SKM-1 (cell line): ENCODE results near the gene ASTN2.
"Not testable (repeated sequence)": the region's sequence is repeated elsewhere in the genome, so short reads cannot be mapped to it uniquely, and the experiment has no call there.

Source experiments
- DNase-seq: peaks from one replicate; lab custom pipeline; 2025; ENCODE audit not compliant: unreplicated experiment; lab: John Stamatoyannopoulos, UW

ASTN2 gene

DNA sequence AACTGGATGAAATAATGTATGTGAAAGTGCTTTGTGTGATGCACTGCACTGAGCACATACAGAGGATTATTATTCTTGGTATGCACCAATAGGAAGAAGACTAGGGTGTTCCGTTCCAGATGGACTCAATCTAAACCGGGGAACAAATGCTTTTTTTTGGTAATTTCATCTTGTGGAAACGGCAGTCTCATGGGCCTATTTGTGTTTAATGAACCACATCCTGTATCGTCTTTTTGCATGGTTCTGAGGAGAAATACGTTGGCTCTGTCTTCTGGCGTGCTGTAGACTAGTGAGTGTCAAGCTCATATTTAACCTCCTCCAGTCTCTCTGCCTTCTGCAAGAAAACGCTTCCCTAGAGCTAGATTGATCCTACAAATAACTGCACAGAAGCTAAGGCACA lies 697.7 kb downstream of the ASTN2 start:
- no peak for DNase-seq

DNA sequence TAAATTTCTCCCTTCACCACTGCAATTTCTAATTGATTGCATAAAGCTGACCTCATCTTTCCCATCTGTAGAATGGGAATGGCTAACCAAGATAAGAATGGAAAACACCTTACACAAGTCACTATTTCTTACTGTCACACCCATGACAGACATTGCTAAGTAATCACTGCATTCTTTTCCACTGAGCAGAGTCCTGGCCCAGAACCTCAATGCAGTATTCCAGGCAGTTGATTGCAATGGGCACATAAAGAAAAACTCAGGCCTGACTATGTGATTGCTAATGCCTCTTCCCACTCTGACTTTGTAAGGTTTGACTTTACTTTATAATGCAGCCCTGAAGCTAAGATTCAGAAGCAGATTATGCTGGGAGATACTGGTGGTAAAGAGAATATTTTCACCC lies 698.4 kb downstream of the ASTN2 start:
- no peak for DNase-seq

DNA sequence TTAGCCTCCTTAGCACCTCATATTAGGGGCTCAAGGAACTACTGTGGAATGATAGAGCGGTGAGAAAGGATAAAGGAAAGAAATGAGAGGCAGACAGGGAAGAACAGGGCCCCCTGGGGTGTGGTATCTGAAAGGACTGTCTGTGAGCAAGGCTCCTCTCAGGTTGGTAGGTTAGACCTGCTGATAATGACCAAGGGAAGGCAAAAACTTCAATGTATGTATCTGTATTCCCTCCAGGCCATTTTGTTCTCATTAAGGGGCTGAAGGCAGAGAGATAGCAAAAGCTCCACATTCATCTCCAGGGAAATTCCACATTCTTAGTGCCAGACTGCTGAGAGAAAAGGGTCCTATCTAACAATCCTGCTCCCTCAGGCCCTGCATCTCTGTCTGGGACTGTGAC lies 699.1 kb downstream of the ASTN2 start:
- DNase-seq = no peak

DNA sequence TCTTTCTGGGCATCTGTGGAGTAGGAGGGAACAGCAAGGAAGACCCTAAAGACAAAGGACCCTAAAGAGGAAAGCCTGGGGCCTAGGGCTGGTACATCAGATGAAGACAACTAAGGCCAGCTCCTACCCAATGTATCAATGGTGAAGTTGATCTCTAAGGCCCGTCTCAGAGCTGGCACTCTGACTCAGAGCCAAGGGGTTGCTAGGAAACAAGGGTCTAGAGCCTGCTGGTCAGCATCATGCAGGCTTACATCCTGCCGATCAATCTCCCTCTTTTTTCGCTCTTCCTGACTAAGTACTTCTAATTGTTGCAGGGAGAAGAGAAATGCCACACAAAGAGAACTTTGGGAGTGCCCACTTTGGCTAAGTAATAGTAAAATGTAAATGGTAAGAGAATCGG lies 701.6 kb downstream of the ASTN2 start:
- no peak for DNase-seq

GRCh38 chr9:116712781-116713180 lies 702.1 kb downstream of the ASTN2 start:
- DNase-seq = no peak

- DNase-seq = no peak
Measured at GRCh38 chr9:116706310-116707290, 708.3 kb downstream of the ASTN2 start.

- DNase-seq = no peak
Measured at GRCh38 chr9:116705531-116705930, 709.3 kb downstream of the ASTN2 start.

DNA sequence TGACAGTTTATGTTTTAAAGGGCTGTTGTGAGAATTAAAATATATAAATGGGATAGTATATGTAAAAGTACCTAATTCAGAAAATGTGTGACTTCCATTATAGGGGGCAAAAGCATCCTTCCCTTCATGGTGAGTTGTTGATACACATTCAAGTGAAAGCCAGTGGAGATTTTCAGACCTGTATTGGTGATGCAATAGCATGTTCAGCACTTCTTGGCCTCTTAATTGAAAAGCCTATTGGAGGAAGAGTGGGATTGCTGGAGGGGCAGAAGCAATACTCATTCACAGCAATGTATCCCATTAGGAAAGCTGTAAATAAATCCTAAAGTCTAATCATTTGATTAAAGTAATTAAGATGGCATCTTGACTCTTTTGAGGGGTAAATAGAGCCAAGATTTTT lies 710.4 kb downstream of the ASTN2 start:
- DNase-seq = no peak

DNA sequence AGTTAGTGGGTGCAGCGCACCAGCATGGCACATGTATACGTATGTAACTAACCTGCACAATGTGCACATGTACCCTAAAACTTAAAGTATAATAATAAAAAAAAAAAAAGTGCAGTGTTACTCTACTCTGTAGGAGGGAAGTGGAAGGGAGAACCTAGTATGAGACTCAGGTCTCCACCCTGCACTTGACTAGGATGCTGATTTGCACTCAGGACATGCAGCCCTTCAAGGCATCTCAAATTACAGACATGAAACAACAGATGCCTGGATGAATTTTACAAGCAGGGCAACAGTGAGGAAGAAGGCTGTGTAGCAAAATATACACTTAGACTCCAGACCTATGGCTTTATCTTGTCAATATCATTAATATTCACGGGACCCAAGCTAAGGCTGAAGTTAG lies 711.2 kb downstream of the ASTN2 start:
- DNase-seq = no peak

DNA sequence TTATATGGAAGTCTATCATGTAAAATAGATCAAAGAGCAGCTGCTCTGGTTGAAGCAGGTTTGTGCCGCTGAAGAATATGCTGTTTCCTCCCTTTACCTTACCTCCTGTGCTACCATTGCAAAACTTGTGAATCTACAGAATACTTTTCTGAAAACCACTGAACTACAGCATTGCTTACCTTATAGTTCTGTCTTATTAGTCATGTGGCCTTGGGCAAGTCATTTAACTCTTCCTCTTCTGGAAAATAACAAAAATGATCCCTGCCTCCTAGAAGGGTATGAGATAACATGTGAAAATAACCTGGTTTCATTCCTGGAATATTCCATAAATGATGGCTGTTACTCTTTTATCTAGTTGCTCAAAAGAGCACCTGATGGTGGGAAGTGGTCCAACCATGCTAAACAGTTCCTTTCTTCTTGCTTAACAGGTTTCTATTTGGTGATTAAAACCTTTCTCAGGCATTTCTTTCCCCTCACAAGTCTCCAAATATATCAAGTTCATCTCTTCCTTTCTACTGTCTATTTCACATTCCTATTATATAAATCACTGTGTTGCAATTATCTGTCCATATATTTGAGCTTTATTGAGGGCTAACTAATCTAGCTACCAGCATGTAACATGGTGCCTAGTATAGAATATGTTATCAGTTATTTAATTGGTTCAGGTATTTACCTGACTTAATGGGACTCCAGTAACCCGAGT lies 712.8 kb downstream of the ASTN2 start:
- no peak for DNase-seq

GRCh38 chr9:116700882-116701865 lies 713.7 kb downstream of the ASTN2 start:
- no peak for DNase-seq

- DNase-seq = no peak
Measured at GRCh38 chr9:116700279-116700678, 714.6 kb downstream of the ASTN2 start.

DNA sequence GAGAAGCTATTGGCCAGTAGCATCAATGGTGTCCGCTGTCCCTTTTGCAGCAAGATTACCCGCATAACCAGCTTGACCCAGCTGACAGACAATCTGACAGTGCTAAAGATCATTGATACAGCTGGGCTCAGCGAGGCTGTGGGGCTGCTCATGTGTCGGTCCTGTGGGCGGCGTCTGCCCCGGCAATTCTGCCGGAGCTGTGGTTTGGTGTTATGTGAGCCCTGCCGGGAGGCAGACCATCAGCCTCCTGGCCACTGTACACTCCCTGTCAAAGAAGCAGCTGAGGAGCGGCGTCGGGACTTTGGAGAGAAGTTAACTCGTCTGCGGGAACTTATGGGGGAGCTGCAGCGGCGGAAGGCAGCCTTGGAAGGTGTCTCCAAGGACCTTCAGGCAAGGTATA lies 717.0 kb downstream of the ASTN2 start:
- DNase-seq = no peak

- DNase-seq = no peak
Measured at GRCh38 chr9:116697362-116697761, 717.5 kb downstream of the ASTN2 start.

GRCh38 chr9:116695438-116695837 lies 719.4 kb downstream of the ASTN2 start:
- DNase-seq = no peak

DNA sequence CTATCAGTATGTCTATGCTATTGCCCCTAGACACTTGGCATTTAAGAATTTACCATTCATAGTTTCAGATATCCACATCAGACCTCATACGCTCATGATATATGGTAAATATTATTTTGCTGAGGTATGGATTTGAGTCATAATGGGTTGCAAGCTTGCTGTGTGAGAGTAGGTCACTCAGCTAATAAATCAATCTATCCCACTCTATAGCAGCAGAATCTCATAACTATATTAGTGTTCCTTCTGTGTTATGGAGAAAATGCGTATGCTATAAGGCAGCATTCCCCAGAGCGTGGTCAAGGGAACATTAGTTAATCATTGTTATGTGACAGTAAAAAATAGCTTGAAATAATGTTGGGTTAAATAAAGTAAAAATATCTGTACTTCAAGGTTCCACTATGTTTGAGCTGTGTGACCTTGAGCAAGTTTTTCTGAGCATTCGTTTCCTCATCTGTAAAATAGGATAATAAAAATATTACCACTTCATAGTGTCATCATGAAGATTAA lies 720.0 kb downstream of the ASTN2 start:
- DNase-seq = no peak

GRCh38 chr9:116693233-116693731 lies 721.6 kb downstream of the ASTN2 start:
- no peak for DNase-seq

DNA sequence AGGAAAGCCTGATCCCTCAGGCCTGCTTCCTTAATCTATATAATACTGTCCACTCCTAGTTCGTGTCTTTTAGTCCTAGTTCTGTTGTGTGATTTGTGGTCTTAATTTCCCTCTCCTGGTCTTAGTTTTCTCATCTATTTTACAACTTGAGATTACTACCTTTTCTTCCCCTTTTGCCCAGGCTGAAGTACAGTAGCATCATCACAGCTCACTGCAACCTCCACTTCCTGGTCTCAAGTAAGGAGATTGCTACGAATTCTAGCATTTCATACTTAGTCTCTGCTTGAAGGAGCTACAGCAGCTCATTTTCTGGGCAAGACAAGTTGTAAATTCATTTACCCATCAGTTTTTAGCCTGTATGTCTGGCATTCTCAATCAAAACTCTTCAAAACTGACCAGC lies 722.2 kb downstream of the ASTN2 start:
- DNase-seq = no peak

GRCh38 chr9:116691607-116692006 lies 723.2 kb downstream of the ASTN2 start:
- DNase-seq = no peak

DNA sequence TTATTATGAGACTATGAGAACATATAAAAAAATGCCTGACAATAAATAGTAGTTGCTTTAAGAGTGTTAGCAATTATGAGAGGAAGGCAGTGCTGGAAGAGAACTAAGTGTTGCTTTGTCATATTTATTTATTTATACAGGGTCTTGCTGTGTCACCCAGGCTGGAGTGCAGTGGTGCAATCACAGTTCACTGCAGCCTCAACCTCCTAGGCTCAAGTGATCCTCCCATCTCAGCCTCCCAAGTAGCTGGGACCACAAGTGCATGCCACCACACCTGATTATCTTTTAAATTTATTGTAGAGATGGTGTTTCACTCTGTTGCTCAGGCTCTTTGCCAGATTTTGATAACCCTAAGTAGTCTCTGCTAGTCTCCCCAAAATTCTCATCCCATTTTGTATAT lies 724.1 kb downstream of the ASTN2 start:
- DNase-seq = not testable (repeated sequence)
